Fibroblast of gingiva (primary cell): ENCODE results near the gene ACTL6B.
"Not testable (repeated sequence)": the region's sequence is repeated elsewhere in the genome, so short reads cannot be mapped to it uniquely, and the experiment has no call there.

Experiments used
- DNase-seq: peaks from one replicate; pipeline ENCODE4 v3.0.0-alpha.2; 2011; ENCODE audit warnings: low read depth

Gene ACTL6B

DNA sequence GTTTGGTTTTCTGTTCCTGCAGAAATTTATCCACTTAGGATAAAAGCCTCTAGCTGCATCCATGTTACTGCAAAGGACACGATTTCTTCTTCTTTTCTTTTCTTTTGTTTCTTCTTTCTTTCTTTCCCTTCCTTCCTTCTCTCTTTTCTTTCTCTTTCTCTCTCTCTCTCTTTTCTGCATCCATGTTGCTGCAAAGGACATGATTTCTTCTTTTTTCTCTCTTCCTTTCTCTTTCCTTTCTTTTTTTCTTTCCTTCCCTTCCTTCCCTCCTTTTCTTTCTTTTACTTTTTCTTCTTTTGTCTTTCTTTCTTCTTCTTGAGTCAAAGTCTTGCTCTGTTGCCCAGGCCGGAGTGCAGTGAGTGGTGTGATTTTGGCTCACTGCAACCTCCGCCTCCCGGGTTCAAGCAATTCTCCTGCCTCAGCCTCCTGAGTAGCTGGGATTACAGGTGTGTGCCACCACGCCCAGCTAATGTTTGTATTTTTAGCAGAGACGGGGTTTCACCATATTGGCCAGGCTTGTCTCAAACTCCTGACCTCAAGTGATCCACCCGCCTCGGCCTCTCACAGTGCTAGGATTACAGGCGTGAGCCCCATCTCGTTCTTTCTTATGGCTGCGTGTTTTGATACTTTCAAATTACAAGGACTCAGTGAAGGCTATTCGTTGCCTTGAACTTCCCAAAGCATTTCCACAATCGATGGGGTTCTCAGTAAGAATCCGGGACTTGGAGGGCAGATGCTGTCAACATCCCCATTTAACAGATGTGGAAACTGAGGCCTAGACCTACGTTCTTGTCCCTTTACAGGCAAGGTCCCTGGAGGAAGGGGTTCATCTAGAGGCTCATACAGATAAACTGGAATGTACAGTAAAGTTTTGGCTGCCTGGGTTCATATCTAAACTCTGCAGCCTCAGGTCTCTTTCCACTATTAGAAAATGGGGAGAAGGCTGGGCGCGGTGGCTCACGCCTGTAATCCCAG is 15.4 kb upstream of the ACTL6B start:
- no peak for DNase-seq

DNA sequence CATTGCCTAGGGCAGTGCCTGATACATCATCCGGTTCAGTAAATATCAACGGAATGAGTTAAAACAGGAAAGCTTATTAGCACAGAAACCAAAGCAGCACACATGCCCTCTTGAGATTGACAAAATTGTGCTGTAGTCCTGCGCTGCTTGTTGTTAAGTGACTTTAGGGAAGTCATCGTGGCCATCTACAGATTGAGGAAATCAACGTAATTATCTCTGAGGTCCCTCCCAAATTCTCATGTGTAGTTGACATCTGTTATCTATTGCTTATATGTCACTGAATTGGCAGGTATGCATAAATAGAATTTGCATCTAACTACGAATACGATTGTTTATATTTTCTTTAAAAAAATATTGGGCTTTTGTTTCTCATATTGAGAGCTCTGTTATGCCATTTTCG is 13.8 kb upstream of the ACTL6B start:
- no peak for DNase-seq

- DNase-seq, result not testable (repeated sequence)
Measured at GRCh38 chr7:100669106-100669505, 12.9 kb upstream of the ACTL6B start.

- no peak for DNase-seq
Measured at GRCh38 chr7:100668069-100668449, 11.8 kb upstream of the ACTL6B start.

DNA sequence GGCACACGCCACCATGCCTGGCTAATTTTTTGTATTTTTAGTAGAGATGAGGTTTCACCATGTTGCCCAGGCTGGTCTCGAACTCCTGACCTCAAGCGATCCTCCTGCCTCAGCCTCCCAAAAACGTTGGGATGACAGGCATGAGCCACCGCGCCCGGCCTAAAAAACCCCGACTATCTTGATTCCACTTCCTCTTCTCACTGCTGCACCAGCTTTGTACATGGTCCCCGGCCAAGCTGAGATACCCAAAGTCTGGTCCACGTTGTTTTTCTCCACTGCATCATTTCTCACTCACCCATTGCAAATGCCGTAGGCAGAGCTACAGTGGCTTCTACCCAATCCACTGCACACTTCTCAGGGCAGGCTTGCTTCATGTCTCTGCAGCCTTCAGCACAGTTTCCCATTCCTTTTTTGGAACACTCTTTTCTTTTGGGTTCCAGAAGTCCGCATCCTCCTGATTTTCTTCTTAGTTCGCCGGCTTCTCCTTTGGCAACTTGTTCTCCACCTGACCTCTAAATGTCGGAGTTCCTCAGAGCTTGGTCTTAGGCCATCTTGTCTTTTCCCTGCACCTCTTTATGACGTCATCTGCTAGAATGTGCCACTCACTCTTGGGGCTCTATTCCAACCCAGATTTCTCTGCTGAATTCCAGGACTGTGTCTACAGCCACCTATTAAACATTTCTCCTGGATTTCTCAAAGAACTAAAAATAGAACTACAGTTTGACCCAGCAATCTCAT is 11.3 kb upstream of the ACTL6B start:
- no peak for DNase-seq

DNA sequence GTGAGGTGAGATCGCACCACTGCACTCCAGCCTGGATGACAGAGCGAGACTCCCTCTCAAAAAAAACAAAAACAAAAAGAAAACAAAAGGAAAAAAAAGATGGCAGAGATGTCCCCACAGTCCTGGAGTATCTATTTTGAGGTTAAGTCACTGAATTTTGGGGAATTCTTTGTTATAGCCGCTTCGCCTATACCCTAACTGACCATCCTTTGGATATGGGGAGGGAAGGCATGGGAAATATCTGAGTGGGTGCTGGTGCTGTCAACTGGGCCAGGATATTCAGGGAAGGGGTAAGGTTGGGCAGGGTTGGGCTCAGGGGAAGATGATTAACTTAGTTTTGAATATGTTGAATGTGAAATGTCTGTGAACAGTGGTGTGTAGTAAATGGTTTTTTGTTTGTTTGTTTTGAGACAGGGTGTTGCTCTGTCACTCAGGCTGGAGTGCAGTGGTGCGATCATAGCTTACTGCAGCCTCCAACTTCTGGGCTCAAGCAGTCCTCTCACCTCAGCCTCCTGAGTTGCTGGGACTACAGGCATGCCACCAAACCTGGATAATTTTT is 9.0 kb upstream of the ACTL6B start:
- DNase-seq, result no peak

DNA sequence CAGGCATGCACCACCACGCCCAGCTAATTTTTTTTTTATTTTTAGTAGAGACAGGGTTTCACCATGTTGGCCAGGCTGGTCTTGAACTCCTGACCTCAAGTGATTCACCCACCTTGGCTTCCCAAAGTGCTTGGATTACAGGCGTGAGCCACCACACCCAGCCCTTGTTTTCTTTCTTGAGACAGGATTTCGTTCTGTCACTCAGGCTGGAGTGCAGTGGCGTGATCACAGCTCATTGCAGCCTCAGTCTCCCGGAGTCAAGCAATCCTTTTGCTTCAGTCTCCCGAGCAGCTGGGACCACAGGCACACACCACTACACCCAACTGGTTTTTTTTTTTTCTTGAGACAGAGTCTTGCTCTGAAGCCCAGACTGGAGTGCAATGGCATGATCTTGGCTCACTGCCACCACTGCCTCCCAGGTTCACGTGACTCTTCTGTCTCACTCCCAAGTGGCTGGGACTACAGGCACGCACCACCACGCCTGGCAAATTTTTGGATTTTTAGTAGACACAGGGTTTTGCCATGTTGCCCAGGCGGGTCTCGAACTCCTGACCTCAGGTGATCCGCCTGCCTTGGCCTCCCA is 6.0 kb upstream of the ACTL6B start:
- DNase-seq, result not testable (repeated sequence)

DNA sequence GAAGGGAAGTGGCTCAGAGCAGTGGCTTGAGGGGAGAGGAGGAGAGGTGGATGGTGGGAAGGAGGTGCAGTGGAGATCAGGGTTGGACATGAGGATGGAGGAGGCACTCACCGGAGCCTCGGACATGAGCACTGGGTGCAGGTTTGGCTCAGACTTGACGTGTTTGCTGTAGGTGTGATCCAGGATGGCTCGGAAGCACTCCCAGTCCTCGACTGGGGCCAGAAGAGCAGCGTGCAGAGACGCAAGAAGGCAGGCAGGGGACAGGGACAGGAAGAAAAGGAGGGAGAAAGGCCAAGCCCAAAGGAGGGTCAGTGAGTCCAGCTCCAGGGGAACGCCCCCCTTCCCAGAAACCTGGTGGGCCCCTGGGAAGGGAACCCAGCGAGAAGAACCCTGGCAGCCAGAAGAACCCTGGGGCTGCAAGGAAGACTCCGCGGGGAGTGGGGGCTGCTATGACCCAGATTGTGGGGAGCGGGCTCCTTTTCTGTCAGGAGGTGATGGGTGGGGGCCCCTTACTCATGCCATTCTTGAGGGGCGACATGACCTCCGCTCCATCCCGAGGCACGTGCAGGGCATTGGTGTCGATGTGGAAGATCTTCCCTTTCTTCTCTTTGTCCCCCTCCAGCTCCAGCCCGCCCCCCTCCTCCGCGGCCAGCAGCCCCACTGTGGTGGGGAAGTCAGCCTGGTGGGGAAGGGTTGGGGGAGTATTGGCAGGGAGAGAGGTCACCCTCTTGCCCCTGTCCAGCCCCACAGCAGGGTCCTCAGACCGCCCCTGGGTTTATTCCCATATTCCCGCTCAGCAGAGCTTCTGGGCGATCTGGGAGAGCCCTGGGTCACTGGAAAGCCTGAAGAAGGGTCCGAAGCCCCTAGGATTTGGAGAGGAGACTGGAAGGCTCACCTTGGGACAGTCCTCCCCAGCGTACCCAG is 1.1 kb downstream of the ACTL6B start:
- DNase-seq, result no peak

DNA sequence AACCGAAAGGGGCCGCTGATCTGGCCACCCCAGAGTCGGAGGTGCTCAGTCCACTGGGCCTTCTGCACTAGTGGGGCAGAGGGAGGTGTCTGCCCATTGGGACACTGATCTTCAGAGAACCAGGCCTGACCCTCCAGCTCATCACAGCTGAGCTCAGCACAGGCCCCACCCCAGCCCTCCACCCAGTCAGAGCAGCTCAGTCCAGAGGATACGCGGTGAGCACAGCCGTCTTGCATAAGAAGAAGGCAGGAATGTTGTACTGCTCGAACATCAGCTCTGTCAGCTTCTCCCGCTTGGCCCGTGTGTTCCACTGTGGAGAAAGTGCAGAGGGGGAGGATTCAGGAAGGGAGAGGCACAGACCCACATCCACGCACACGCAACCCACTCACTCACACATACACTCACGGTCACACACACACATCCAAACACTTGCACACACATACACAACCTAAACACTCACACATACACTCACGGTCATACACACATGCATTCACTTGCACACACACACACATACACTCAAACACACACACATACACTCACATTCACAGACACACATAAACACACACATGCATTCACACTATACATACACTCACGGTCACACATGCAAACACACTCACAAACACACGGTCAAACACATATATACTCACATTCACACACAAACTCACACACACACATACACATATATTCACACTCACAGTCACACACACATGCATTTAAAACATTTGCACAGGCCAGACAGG is 6.3 kb downstream of the ACTL6B start:
- DNase-seq, result no peak

DNA sequence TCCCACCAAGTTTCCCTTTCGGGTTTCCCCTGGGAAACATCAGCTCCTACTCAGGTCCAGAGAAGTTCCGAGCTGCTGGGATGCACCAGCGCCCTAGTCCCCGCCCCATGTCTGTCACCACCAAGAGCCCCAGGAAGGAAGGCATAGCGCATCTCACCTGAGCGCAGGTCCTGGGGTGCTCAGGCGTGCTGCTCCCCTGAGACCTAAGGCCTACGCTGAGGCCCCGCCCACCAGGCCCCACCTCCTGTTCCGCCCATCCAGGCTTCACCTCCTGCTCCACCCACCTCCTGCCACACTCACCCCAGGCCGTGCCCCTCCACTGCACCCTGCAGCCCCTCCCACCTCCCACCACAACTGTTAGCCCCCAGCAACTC is 13.7 kb downstream of the ACTL6B start:
- no peak for DNase-seq

DNA sequence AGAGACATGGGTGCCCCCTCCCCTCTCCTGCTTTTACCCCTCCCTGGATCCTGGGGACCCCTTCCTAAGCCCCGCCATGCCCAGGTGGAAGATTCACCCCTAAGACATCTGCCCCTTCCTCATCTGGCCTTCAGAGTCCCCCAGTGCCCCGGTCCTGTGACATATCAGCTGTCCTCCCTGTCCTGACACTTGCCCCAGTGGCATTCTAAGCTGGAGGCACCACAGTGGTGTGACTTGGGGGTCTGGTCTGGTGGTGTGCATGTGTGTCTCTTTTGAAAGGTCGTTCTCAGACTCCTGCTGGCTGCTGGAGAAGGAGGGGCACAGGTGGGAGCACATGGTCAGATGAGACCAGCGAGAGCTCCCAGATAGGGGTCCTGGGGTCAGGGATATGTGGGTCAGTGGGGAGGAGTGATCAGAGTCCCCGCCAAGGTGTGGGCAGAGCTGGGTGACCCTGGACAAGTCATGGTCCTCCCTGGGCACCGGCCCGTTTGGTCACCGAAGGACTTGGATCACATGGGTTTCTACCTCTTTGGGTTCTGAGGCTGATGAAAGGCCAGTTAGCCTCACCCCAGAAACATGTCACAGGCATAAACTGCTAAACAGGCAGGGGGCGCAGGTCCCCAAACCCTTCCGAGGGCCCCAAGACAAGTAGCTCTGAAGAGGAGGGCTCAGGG is 14.3 kb downstream of the ACTL6B start:
- DNase-seq, result no peak

- DNase-seq, result no peak
Measured at GRCh38 chr7:100641463-100641859, 14.8 kb downstream of the ACTL6B start, which contains the start of gene TFR2. Gene TFR2 (minus strand): TSS chr7:100641552. CDS start chr7:100641509, 43 bp downstream.

DNA sequence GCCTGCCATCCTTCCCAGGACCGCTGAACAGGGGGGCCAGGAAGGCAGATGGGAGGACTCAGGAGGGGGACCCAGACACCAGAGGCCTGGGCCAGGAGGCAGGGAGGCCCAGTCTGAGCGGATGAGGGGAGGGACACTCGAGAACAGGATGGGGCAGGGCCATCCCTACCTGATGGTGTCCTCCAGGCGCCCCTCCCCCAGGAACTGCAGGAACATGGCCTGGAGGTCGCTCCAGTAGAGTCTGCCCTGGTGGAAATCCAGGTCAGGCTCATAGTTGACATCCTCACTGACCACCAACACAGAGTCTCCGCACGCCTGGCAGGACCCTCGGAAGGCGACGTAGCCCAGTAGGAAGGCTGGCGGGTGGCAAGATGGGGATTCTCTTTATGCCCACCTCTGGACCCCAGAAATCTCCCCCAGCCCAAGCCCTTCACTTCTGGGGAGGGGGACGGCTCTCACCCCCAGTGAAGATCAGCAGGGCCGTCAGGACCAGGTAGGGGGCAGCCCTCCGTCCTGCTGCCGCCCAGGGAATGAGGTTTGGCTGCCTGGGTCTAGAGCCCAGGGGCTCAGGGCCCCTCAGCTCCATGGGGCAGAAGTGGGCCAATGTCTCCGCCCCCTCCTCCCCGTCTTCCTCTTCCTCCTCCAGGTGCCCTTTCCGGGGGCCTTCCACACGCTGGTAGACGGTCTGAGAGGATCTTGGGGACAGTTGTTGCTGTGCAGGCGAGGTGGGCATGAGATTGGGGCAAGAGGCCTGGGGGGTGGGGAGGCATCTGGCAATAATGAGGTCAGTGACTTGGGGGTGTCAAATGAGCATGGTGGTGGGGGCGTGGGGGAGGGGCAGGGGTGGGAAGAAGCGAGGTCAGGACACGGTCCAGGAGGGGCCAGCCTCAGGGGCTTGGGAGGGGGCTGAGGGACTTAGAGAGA is 15.5 kb downstream of the ACTL6B start:
- no peak for DNase-seq

GRCh38 chr7:100639995-100640516 is 16.2 kb downstream of the ACTL6B start:
- DNase-seq, result no peak

GRCh38 chr7:100632951-100633717 is 23.1 kb downstream of the ACTL6B start:
- DNase-seq, result no peak

- DNase-seq, result no peak
Measured at GRCh38 chr7:100630066-100630465, 26.2 kb downstream of the ACTL6B start.

GRCh38 chr7:100629117-100629716 is 27.0 kb downstream of the ACTL6B start:
- DNase-seq, result no peak

GRCh38 chr7:100627238-100627549 is 29.1 kb downstream of the ACTL6B start:
- no peak for DNase-seq
